NCI-H524 treated with DMSO at 0.1 percent for 48 hours (cell line): ENCODE data around the gene CKMT2.

Experiments used
- DNase-seq: peaks from one replicate; lab custom pipeline; 2025; lab: John Stamatoyannopoulos, UW

Gene CKMT2

GRCh38 chr5:81308836-81309235 lies 75.7 kb downstream of the CKMT2 start:
- DNase-seq: no peak

GRCh38 chr5:81310402-81311063 lies 77.4 kb downstream of the CKMT2 start:
- no peak for DNase-seq

GRCh38 chr5:81313278-81313677 lies 80.2 kb downstream of the CKMT2 start:
- DNase-seq: no peak

- no peak for DNase-seq
Measured at GRCh38 chr5:81313686-81314085, 80.6 kb downstream of the CKMT2 start.

- no peak for DNase-seq
Measured at GRCh38 chr5:81314581-81314980, 81.5 kb downstream of the CKMT2 start.

- DNase-seq: no peak
Measured at GRCh38 chr5:81315336-81315735, 82.2 kb downstream of the CKMT2 start.

GRCh38 chr5:81315830-81316229 lies 82.7 kb downstream of the CKMT2 start:
- DNase-seq: no peak
